ENCODE measurements around the gene ZNF608. TPM values are rescaled to one million over a fixed set of nuclear protein-coding genes. Genes with fewer than 3 reads are reported as not detected.

Gene ZNF608
- total and polyA plus RNA-seq, 2 donors (not counting 3 experiments of a cell fraction or from before 2014, with no cell fraction given), result 16.2 to 33.6 TPM

GRCh38 chr5:124790895-124791732, 44.7 kb upstream of the ZNF608 start:
- dilution Hi-C loops (cut with MboI; ENCODE audit: extremely low pct_ligation_motif_present, low sequenced_read_pairs), result no loop called here

GRCh38 chr5:124790301-124790894, 44.0 kb upstream of the ZNF608 start:
- Histone ChIP-seq H3K27ac (ENCODE audit: insufficient read depth, low read depth, low read length) (no peak overlapping the region), H3K36me3 (ENCODE audit: control insufficient read depth in 2 of 2, extremely low read depth in 1 of 2, insufficient read depth in 2 of 2, low read length in 2 of 2) (no peaks in the 10 kb centered on the region), H3K9me1 (replicated peaks; ENCODE audit: control insufficient read depth, extremely low read depth, insufficient read depth, low read length) (no peaks in the 10 kb centered on the region), H4K20me1 (replicated peaks; ENCODE audit: control insufficient read depth, extremely low read depth, insufficient read depth, low read length) (no peaks in the 10 kb centered on the region), H3K9me3 (replicated peaks; ENCODE audit: control insufficient read depth, insufficient read depth, low read length) (no peaks in the 10 kb centered on the region), H3K4me3 (replicated peaks in 1 of 3; ENCODE audit: insufficient read depth in 1 of 3, low read depth in 1 of 3, low read length in 3 of 3) (no peak overlapping the region), H2AFZ (ENCODE audit: low read depth, low read length) (no peak overlapping the region), H3K4me2 (ENCODE audit: insufficient read depth, low read length) (no peak overlapping the region), H3K27me3 (ENCODE audit: control insufficient read depth in 2 of 2, insufficient read depth in 2 of 2, low read length in 2 of 2) (no peaks in the 10 kb centered on the region), H3K9ac (replicated peaks; ENCODE audit: extremely low read depth, insufficient read depth, low read length) (no peak overlapping the region), H3K79me2 (ENCODE audit: control insufficient read depth, insufficient read depth, low read length) (no peaks in the 10 kb centered on the region), H3K4me1 (ENCODE audit: control insufficient read depth, extremely low read depth, insufficient read depth, low read length) (no peaks in the 10 kb centered on the region)
- intact Hi-C loops (cut with micrococcal nuclease), result no loop called here
- dilution Hi-C loops (cut with MboI; ENCODE audit: extremely low pct_ligation_motif_present, low sequenced_read_pairs), result no loop called here
- POLR2A ChIA-PET, result no interaction called here
- TF ChIP-seq MYC (IDR thresholded peaks at IDR 0.05; ENCODE audit: low read depth, low read length), result no peak
- no peak for TF ChIP-seq JUN (IDR thresholded peaks at IDR 0.05; ENCODE audit: borderline replicate concordance, insufficient read depth, insufficient read length, low read depth)
- no peak for TF ChIP-seq GATA2 (IDR thresholded peaks at IDR 0.05; ENCODE audit: insufficient read depth, insufficient read length, low read depth, low read length)
- TF ChIP-seq FOS (IDR thresholded peaks at IDR 0.05; ENCODE audit: borderline replicate concordance, insufficient read depth, low read length), result no peak
- TF ChIP-seq POLR2A (IDR thresholded peaks at IDR 0.05; ENCODE audit: low read depth, low read length), result no peak
- no peak for TF ChIP-seq EZH2 (IDR thresholded peaks at IDR 0.05; ENCODE audit: borderline replicate concordance, low read depth, low read length, severe bottlenecking)
- TF ChIP-seq, protein P1, sequence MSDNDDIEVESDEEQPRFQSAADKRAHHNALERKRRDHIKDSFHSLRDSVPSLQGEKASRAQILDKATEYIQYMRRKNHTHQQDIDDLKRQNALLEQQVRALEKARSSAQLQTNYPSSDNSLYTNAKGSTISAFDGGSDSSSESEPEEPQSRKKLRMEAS (IDR thresholded peaks at IDR 0.05; ENCODE audit: insufficient read depth, insufficient read length), result no peak
- TF ChIP-seq, protein P2, sequence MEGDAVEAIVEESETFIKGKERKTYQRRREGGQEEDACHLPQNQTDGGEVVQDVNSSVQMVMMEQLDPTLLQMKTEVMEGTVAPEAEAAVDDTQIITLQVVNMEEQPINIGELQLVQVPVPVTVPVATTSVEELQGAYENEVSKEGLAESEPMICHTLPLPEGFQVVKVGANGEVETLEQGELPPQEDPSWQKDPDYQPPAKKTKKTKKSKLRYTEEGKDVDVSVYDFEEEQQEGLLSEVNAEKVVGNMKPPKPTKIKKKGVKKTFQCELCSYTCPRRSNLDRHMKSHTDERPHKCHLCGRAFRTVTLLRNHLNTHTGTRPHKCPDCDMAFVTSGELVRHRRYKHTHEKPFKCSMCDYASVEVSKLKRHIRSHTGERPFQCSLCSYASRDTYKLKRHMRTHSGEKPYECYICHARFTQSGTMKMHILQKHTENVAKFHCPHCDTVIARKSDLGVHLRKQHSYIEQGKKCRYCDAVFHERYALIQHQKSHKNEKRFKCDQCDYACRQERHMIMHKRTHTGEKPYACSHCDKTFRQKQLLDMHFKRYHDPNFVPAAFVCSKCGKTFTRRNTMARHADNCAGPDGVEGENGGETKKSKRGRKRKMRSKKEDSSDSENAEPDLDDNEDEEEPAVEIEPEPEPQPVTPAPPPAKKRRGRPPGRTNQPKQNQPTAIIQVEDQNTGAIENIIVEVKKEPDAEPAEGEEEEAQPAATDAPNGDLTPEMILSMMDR (IDR thresholded peaks at IDR 0.05; ENCODE audit: extremely low read depth in 1 of 2, insufficient read depth in 1 of 2, low read depth in 1 of 2, low read length in 2 of 2), result no peak
- BruUV-seq (replicated peaks), result no TSS peak
- no peak for FAIRE-seq
- CTCF ChIA-PET, result interaction anchor here (0.7 to 1.0 kb wide), 2 partner anchors 17 to 42 kb away, joined by 3 read pairs; no protein-coding TSS in a partner anchor
- peak; percentile 21 for DNase-seq (ENCODE audit: low read depth, low spot score)

More at GRCh38 chr5:124790895-124791732, 44.7 kb upstream of the ZNF608 start:
- TF ChIP-seq JUN (IDR thresholded peaks at IDR 0.05; ENCODE audit: borderline replicate concordance, insufficient read depth, insufficient read length, low read depth) (no peak), POLR2AphosphoS5 (IDR thresholded peaks at IDR 0.05; ENCODE audit: insufficient read depth, low read depth, low read length) (no peak), MYC (IDR thresholded peaks at IDR 0.05; ENCODE audit: low read depth, low read length) (no peak)
- Histone ChIP-seq H3K9me3 (replicated peaks; ENCODE audit: control insufficient read depth, insufficient read depth, low read length) (no peaks in the 10 kb centered on the region), H3K79me2 (ENCODE audit: control insufficient read depth, insufficient read depth, low read length) (no peaks in the 10 kb centered on the region), H4K20me1 (replicated peaks; ENCODE audit: control insufficient read depth, extremely low read depth, insufficient read depth, low read length) (no peaks in the 10 kb centered on the region), H3K9me1 (replicated peaks; ENCODE audit: control insufficient read depth, extremely low read depth, insufficient read depth, low read length) (no peaks in the 10 kb centered on the region), H3K4me3 (replicated peaks in 1 of 3; ENCODE audit: insufficient read depth in 1 of 3, low read depth in 1 of 3, low read length in 3 of 3) (no peak overlapping the region), H3K4me2 (ENCODE audit: insufficient read depth, low read length) (no peak overlapping the region), H3K36me3 (ENCODE audit: control insufficient read depth in 2 of 2, extremely low read depth in 1 of 2, insufficient read depth in 2 of 2, low read length in 2 of 2) (no peaks in the 10 kb centered on the region), H3K27me3 (ENCODE audit: control insufficient read depth in 2 of 2, insufficient read depth in 2 of 2, low read length in 2 of 2) (no peaks in the 10 kb centered on the region), H2AFZ (ENCODE audit: low read depth, low read length) (no peak overlapping the region), H3K9ac (replicated peaks; ENCODE audit: extremely low read depth, insufficient read depth, low read length) (no peak overlapping the region), H3K4me1 (ENCODE audit: control insufficient read depth, extremely low read depth, insufficient read depth, low read length) (no peaks in the 10 kb centered on the region), H3K27ac (ENCODE audit: insufficient read depth, low read depth, low read length) (no peak overlapping the region)
- FAIRE-seq (no peak), DNase-seq (ENCODE audit: low read depth, low spot score) (peak; percentile 36)
- POLR2A ChIA-PET, result no interaction called here
- intact Hi-C loops (cut with micrococcal nuclease), result no loop called here
- CTCF ChIA-PET, result interaction anchor here (0.7 to 1.0 kb wide), 2 partner anchors 17 to 42 kb away, joined by 3 read pairs; no protein-coding TSS in a partner anchor
- no TSS peak for BruUV-seq (replicated peaks)
